ENCODE measurements around the gene SLC2A11. TPM values are rescaled to one million over a fixed set of nuclear protein-coding genes. Genes with fewer than 3 reads are reported as not detected.

The SLC2A11 gene
- total and polyA plus RNA-seq, 11 donors, result 8.7 to 31.2 (median 18.7) TPM

GRCh38 chr22:23891726-23892125 is 34.1 kb downstream of the SLC2A11 start:
- intact Hi-C loops (cut with DNase I), result no loop called here
- H3K27ac ChIP-seq, result no peak overlapping the region
- no peak overlapping the region for H3K4me3 ChIP-seq
- H3K4me1 ChIP-seq, result peaks cover 0 to 33% (median 21%) of the 10 kb centered on the region in 12 donors
- no peak for ATAC-seq
- 84 to 91% (median 89%) methylated on average over 7 of the region's 7 CpGs for WGBS, 4 donors
- H3K27me3 ChIP-seq, result no peaks in the 10 kb centered on the region
- no peaks in the 10 kb centered on the region for H3K9me3 ChIP-seq
- DNase-seq, result no peak
- TF ChIP-seq, protein P1, sequence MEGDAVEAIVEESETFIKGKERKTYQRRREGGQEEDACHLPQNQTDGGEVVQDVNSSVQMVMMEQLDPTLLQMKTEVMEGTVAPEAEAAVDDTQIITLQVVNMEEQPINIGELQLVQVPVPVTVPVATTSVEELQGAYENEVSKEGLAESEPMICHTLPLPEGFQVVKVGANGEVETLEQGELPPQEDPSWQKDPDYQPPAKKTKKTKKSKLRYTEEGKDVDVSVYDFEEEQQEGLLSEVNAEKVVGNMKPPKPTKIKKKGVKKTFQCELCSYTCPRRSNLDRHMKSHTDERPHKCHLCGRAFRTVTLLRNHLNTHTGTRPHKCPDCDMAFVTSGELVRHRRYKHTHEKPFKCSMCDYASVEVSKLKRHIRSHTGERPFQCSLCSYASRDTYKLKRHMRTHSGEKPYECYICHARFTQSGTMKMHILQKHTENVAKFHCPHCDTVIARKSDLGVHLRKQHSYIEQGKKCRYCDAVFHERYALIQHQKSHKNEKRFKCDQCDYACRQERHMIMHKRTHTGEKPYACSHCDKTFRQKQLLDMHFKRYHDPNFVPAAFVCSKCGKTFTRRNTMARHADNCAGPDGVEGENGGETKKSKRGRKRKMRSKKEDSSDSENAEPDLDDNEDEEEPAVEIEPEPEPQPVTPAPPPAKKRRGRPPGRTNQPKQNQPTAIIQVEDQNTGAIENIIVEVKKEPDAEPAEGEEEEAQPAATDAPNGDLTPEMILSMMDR (IDR thresholded peaks at IDR 0.05), result no peak
- TF ChIP-seq POLR2A (IDR thresholded peaks at IDR 0.05), result no peak
- peaks cover 0 to 15% (median 12%) of the 10 kb centered on the region in 9 donors for H3K36me3 ChIP-seq

DNA sequence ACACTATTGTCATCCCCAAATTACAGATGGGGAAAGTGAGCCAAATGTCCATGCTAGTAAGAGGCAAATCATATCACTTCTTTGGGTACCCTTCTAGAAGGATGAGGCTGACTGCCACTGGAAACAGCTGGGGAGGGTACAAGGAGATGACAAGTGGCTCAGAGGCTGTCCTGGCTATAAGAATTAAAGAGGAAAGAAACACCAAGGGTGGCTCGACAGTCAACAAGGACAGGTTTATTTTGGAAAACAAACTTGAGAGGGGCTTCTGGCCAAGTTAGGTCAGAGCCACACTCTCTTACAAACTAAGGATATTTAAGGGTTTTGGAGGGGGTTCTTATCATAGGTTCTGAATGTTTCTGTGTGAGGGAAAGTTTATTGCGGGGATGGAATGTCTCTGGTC is 34.5 kb downstream of the SLC2A11 start:
- WGBS, 4 donors, result 88 to 98% (median 92%) methylated on average over 2 of the region's 2 CpGs
- Histone ChIP-seq H3K27me3 (no peaks in the 10 kb centered on the region), H3K27ac (no peak overlapping the region), H3K36me3 (peaks cover 0 to 18% (median 13%) of the 10 kb centered on the region in 9 donors), H3K4me1 (peaks cover 0 to 33% (median 21%) of the 10 kb centered on the region in 12 donors), H3K9me3 (no peaks in the 10 kb centered on the region), H3K4me3 (no peak overlapping the region)
- DNase-seq (no peak), ATAC-seq (no peak)
- no peak for TF ChIP-seq POLR2A (IDR thresholded peaks at IDR 0.05)
- TF ChIP-seq, protein P1 (IDR thresholded peaks at IDR 0.05), result no peak
- intact Hi-C loops (cut with DNase I), result no loop called here

DNA sequence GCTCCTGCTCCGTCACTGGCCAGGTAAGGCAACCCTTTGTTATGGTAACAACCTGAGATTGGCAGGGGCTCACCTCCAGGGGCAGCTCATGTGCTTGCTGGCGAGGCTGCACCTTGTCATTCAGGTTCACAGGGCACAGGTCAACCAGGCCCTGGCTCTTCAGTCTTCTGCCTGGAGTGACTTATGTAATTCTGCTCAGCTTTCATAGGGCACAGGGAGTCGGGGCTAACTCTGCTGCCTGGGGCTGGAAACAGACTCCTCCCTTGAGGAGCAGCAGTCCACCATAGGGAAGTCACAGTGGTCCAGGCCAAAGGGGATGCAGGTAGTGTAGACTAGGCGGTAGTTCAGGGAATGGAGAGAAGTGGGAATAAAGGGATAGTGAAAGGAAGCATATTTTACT is 35.0 kb downstream of the SLC2A11 start:
- H3K4me3 ChIP-seq, result no peak overlapping the region
- TF ChIP-seq, protein P1 (IDR thresholded peaks at IDR 0.05), result no peak
- TF ChIP-seq POLR2A (IDR thresholded peaks at IDR 0.05), result no peak
- no peaks in the 10 kb centered on the region for H3K27me3 ChIP-seq
- no peak overlapping the region for H3K27ac ChIP-seq
- WGBS, 4 donors, result 75 to 92% (median 85%) methylated on average over 4 of the region's 4 CpGs
- ATAC-seq (no peak), DNase-seq (no peak)
- peaks cover 0 to 20% (median 14%) of the 10 kb centered on the region in 9 donors for H3K36me3 ChIP-seq
- peaks cover 0 to 34% (median 21%) of the 10 kb centered on the region in 12 donors for H3K4me1 ChIP-seq
- intact Hi-C loops (cut with DNase I), result no loop called here
- H3K9me3 ChIP-seq, result no peaks in the 10 kb centered on the region

- WGBS, 4 donors, result 39 to 43% (median 40%) methylated on average over 8 to 11 of the region's 11 CpGs
- Histone ChIP-seq H3K4me1 (peaks cover 0 to 40% (median 23%) of the 10 kb centered on the region in 12 donors), H3K9me3 (no peaks in the 10 kb centered on the region), H3K4me3 (peak overlapping the region; percentile 28 to 87 (median 68)), H3K27ac (peak overlapping the region in 11 of 12 donors; percentile 79 to 98 (median 90)), H3K36me3 (peaks cover 0 to 20% (median 14%) of the 10 kb centered on the region in 9 donors), H3K27me3 (no peaks in the 10 kb centered on the region)
- TF ChIP-seq POLR2A (IDR thresholded peaks at IDR 0.05), result no peak
- TF ChIP-seq, protein P1 (IDR thresholded peaks at IDR 0.05), result no peak
- intact Hi-C loops (cut with DNase I), result no loop called here
- no peak for DNase-seq
- ATAC-seq, result no peak
Measured at GRCh38 chr22:23893121-23893944, 35.7 kb downstream of the SLC2A11 start.
